ENCODE measurements around the gene TMEM181. TPM values are rescaled to one million over a fixed set of nuclear protein-coding genes. Genes with fewer than 3 reads are reported as not detected.

Gene TMEM181
- total RNA-seq, 1 donor from 2014 or later, result 27.3 TPM

GRCh38 chr6:158564243-158565121, 4.6 kb downstream of the TMEM181 start:
- Mint-ChIP-seq H3K27ac (peak overlapping the region; percentile 91), H3K4me3 (no peak overlapping the region), H3K27me3 (ENCODE audit: insufficient read depth, low read depth) (peaks cover 4% of the 10 kb centered on the region), H3K4me1 (peaks cover 45% of the 10 kb centered on the region), H3K9me3 (no peaks in the 10 kb centered on the region), H3K36me3 (no peaks in the 10 kb centered on the region)
- no peaks in the 10 kb centered on the region for H3K27me3 ChIP-seq
- no peaks in the 10 kb centered on the region for H3K9me3 ChIP-seq (ENCODE audit: low read depth)
- no peak overlapping the region for H3K4me2 ChIP-seq
- H3K4me1 ChIP-seq, result peaks cover 6% of the 10 kb centered on the region
- H3K36me3 ChIP-seq, result no peaks in the 10 kb centered on the region
- H3K27ac ChIP-seq, result no peak overlapping the region
- H3F3A ChIP-seq (ENCODE audit: low read depth), result peaks cover 2% of the 10 kb centered on the region
- no peak overlapping the region for H3K4me3 ChIP-seq
- H3K79me2 ChIP-seq (ENCODE audit: low read depth), result peaks cover 94% of the 10 kb centered on the region
- peaks cover 82% of the 10 kb centered on the region for H4K20me1 ChIP-seq (ENCODE audit: low read depth)
- no peak overlapping the region for H3K9ac ChIP-seq
- DNase-seq (ENCODE audit: low spot score), result no peak
- H2AFZ ChIP-seq (replicated peaks), result no peak overlapping the region
- TF ChIP-seq CTCF (IDR thresholded peaks at IDR 0.05) (no peak), EZH2phosphoT487 (IDR thresholded peaks at IDR 0.05) (no peak), EZH2 (IDR thresholded peaks at IDR 0.05) (no peak)

- Mint-ChIP-seq H3K9me3 (no peaks in the 10 kb centered on the region), H3K4me3 (no peak overlapping the region), H3K36me3 (no peaks in the 10 kb centered on the region), H3K4me1 (peaks cover 45% of the 10 kb centered on the region), H3K27me3 (ENCODE audit: insufficient read depth, low read depth) (peaks cover 4% of the 10 kb centered on the region), H3K27ac (peak overlapping the region; percentile 91)
- TF ChIP-seq CTCF (IDR thresholded peaks at IDR 0.05) (no peak), EZH2phosphoT487 (IDR thresholded peaks at IDR 0.05) (no peak), EZH2 (IDR thresholded peaks at IDR 0.05) (no peak)
- peaks cover 6% of the 10 kb centered on the region for H3K4me1 ChIP-seq
- H3K79me2 ChIP-seq (ENCODE audit: low read depth), result peaks cover 99% of the 10 kb centered on the region
- H3K27ac ChIP-seq, result no peak overlapping the region
- DNase-seq (ENCODE audit: low spot score), result no peak
- no peaks in the 10 kb centered on the region for H3K9me3 ChIP-seq (ENCODE audit: low read depth)
- H3F3A ChIP-seq (ENCODE audit: low read depth), result no peaks in the 10 kb centered on the region
- H3K36me3 ChIP-seq, result no peaks in the 10 kb centered on the region
- H3K4me3 ChIP-seq, result no peak overlapping the region
- H4K20me1 ChIP-seq (ENCODE audit: low read depth), result peaks cover 82% of the 10 kb centered on the region
- no peak overlapping the region for H3K9ac ChIP-seq
- H2AFZ ChIP-seq (replicated peaks), result no peak overlapping the region
- no peaks in the 10 kb centered on the region for H3K27me3 ChIP-seq
- H3K4me2 ChIP-seq, result no peak overlapping the region
These were observed 5.2 kb downstream of the TMEM181 start for GRCh38 chr6:158565122-158565429.

GRCh38 chr6:158565482-158566040, 5.7 kb downstream of the TMEM181 start:
- no peak overlapping the region for H2AFZ ChIP-seq (replicated peaks)
- no peaks in the 10 kb centered on the region for H3K36me3 Mint-ChIP-seq
- peaks cover 47% of the 10 kb centered on the region for H3K4me1 Mint-ChIP-seq
- H4K20me1 ChIP-seq (ENCODE audit: low read depth), result peaks cover 82% of the 10 kb centered on the region
- H3K9me3 ChIP-seq (ENCODE audit: low read depth), result no peaks in the 10 kb centered on the region
- peaks cover 6% of the 10 kb centered on the region for H3K4me1 ChIP-seq
- no peaks in the 10 kb centered on the region for H3F3A ChIP-seq (ENCODE audit: low read depth)
- no peaks in the 10 kb centered on the region for H3K36me3 ChIP-seq
- H3K79me2 ChIP-seq (ENCODE audit: low read depth), result peaks cover 97% of the 10 kb centered on the region
- peak overlapping the region; percentile 91 for H3K27ac Mint-ChIP-seq
- TF ChIP-seq EZH2 (IDR thresholded peaks at IDR 0.05) (no peak), CTCF (IDR thresholded peaks at IDR 0.05) (peak; percentile 33)
- DNase-seq (ENCODE audit: low spot score), result no peak
- H3K27me3 ChIP-seq, result no peaks in the 10 kb centered on the region
- H3K9me3 Mint-ChIP-seq, result no peaks in the 10 kb centered on the region
- H3K27me3 Mint-ChIP-seq (ENCODE audit: insufficient read depth, low read depth), result peaks cover 4% of the 10 kb centered on the region
- no peak overlapping the region for H3K4me2 ChIP-seq
- H3K9ac ChIP-seq, result no peak overlapping the region
- no peak overlapping the region for H3K4me3 ChIP-seq
- no peak overlapping the region for H3K4me3 Mint-ChIP-seq
- H3K27ac ChIP-seq, result no peak overlapping the region
